ENCODE results near the gene RAPGEF1. TPM values are rescaled to one million over a fixed set of nuclear protein-coding genes. Genes with fewer than 3 reads are reported as not detected.

The RAPGEF1 gene
- total RNA-seq, 2 donors from 2014 or later, result 28.6 to 63.8 TPM

- no peaks in the 10 kb centered on the region for H3K9me3 ChIP-seq
- H3K4me1 ChIP-seq (replicated peaks), result no peaks in the 10 kb centered on the region
- no peak for TF ChIP-seq CTCF (IDR thresholded peaks at IDR 0.05)
- no peak for TF ChIP-seq POLR2AphosphoS5 (IDR thresholded peaks at IDR 0.05)
- no peak for TF ChIP-seq POLR2A (IDR thresholded peaks at IDR 0.05)
- no peaks in the 10 kb centered on the region for H3K36me3 ChIP-seq
- WGBS, result 61% methylated on average over 5 of the region's 5 CpGs
- H3K27me3 ChIP-seq (replicated peaks; ENCODE audit: insufficient read depth), result no peaks in the 10 kb centered on the region
- no peak overlapping the region for H3K4me3 ChIP-seq
- no peak overlapping the region for H3K27ac ChIP-seq
- no peak for DNase-seq (ENCODE audit: low spot score)
- intact Hi-C loops (cut with DNase I), result no loop called here
Measured at GRCh38 chr9:131715906-131716305, 24.0 kb downstream of the RAPGEF1 start.

GRCh38 chr9:131714821-131715220 lies 25.1 kb downstream of the RAPGEF1 start:
- TF ChIP-seq POLR2A (IDR thresholded peaks at IDR 0.05), result no peak
- TF ChIP-seq CTCF (IDR thresholded peaks at IDR 0.05), result no peak
- TF ChIP-seq POLR2AphosphoS5 (IDR thresholded peaks at IDR 0.05), result no peak
- Histone ChIP-seq H3K36me3 (no peaks in the 10 kb centered on the region), H3K27ac (peak overlapping the region; percentile 59 to 72), H3K9me3 (no peaks in the 10 kb centered on the region), H3K27me3 (replicated peaks; ENCODE audit: insufficient read depth) (no peaks in the 10 kb centered on the region), H3K4me1 (replicated peaks) (no peaks in the 10 kb centered on the region), H3K4me3 (no peak overlapping the region)
- DNase-seq (ENCODE audit: low spot score), result no peak
- intact Hi-C loops (cut with DNase I), result loop anchor here (5.0 kb wide), 1 partner anchor 38 kb away; no protein-coding TSS in a partner anchor
- WGBS, result 93% methylated on average over 9 of the region's 9 CpGs

GRCh38 chr9:131714161-131714646 lies 25.7 kb downstream of the RAPGEF1 start:
- no peaks in the 10 kb centered on the region for H3K9me3 ChIP-seq
- H3K4me1 ChIP-seq (replicated peaks), result no peaks in the 10 kb centered on the region
- 22% methylated on average over 10 of the region's 10 CpGs for WGBS
- intact Hi-C loops (cut with DNase I), result loop anchor here (5.0 kb wide), 1 partner anchor 37 kb away; no protein-coding TSS in a partner anchor
- no peaks in the 10 kb centered on the region for H3K27me3 ChIP-seq (replicated peaks; ENCODE audit: insufficient read depth)
- peak; percentile 65 for DNase-seq (ENCODE audit: low spot score)
- no peak overlapping the region for H3K4me3 ChIP-seq
- no peaks in the 10 kb centered on the region for H3K36me3 ChIP-seq
- peak overlapping the region; percentile 59 to 72 for H3K27ac ChIP-seq
- TF ChIP-seq POLR2AphosphoS5 (IDR thresholded peaks at IDR 0.05) (peak; percentile 65), CTCF (IDR thresholded peaks at IDR 0.05) (no peak)

- WGBS, result 96% methylated on average over 8 of the region's 8 CpGs
- TF ChIP-seq POLR2AphosphoS5 (IDR thresholded peaks at IDR 0.05) (no peak), POLR2A (IDR thresholded peaks at IDR 0.05) (no peak), CTCF (IDR thresholded peaks at IDR 0.05) (no peak)
- no peak for DNase-seq (ENCODE audit: low spot score)
- H3K27ac ChIP-seq, result peak overlapping the region; percentile 59 to 72
- intact Hi-C loops (cut with DNase I), result loop anchor here (5.0 kb wide), 1 partner anchor 36 kb away; no protein-coding TSS in a partner anchor
- no peaks in the 10 kb centered on the region for H3K27me3 ChIP-seq (replicated peaks; ENCODE audit: insufficient read depth)
- no peaks in the 10 kb centered on the region for H3K9me3 ChIP-seq
- H3K36me3 ChIP-seq, result no peaks in the 10 kb centered on the region
- H3K4me1 ChIP-seq (replicated peaks), result no peaks in the 10 kb centered on the region
- no peak overlapping the region for H3K4me3 ChIP-seq
Measured at GRCh38 chr9:131713016-131713415, 26.9 kb downstream of the RAPGEF1 start.

- no peak overlapping the region for H3K4me3 ChIP-seq
- no peaks in the 10 kb centered on the region for H3K27me3 ChIP-seq (replicated peaks; ENCODE audit: insufficient read depth)
- intact Hi-C loops (cut with DNase I), result loop anchor here (5.0 kb wide), 1 partner anchor 35 kb away; no protein-coding TSS in a partner anchor
- H3K4me1 ChIP-seq (replicated peaks), result no peaks in the 10 kb centered on the region
- no peaks in the 10 kb centered on the region for H3K9me3 ChIP-seq
- DNase-seq (ENCODE audit: low spot score), result no peak
- H3K36me3 ChIP-seq, result no peaks in the 10 kb centered on the region
- WGBS, result 91% methylated on average over 10 of the region's 10 CpGs
- TF ChIP-seq POLR2AphosphoS5 (IDR thresholded peaks at IDR 0.05), result no peak
- TF ChIP-seq CTCF (IDR thresholded peaks at IDR 0.05), result no peak
- no peak for TF ChIP-seq POLR2A (IDR thresholded peaks at IDR 0.05)
- peak overlapping the region in 1 of 2 donors; percentile 59 for H3K27ac ChIP-seq
Measured at GRCh38 chr9:131712151-131712716, 27.6 kb downstream of the RAPGEF1 start.
